Measurements from ENCODE around the gene VMAC. TPM values are rescaled to one million over a fixed set of nuclear protein-coding genes. Genes with fewer than 3 reads are reported as not detected.

Gene VMAC
- total and polyA plus RNA-seq, 2 of the 13 experiments (the other 11 are each of a cell fraction or from before 2014, with no cell fraction given), result 2.4 TPM

- no peak for TF ChIP-seq NFATC3 (CRISPR knock-in tag; IDR thresholded peaks at IDR 0.05)
- no peak for TF ChIP-seq ZFP41 (CRISPR knock-in tag; IDR thresholded peaks at IDR 0.05; ENCODE audit: borderline replicate concordance)
- no peak for TF ChIP-seq ZBTB40 (IDR thresholded peaks at IDR 0.05)
- peak; percentile 19; the same call in 1 of the 2 replicates for TF ChIP-seq ZBTB40 (CRISPR knock-in tag; IDR thresholded peaks at IDR 0.05)
- no peak; the same call in 1 of the 2 replicates for TF ChIP-seq ZNF724P (CRISPR knock-in tag; IDR thresholded peaks at IDR 0.05; ENCODE audit: borderline replicate concordance)
- no peak for TF ChIP-seq ATF3 (CRISPR knock-in tag; IDR thresholded peaks at IDR 0.05)
- TF ChIP-seq RBFOX2 (IDR thresholded peaks at IDR 0.05; ENCODE audit: low read depth, low read length), result peak; percentile 45
- TF ChIP-seq NFIC (IDR thresholded peaks at IDR 0.05; ENCODE audit: low read length), result 0 out of 2 replicates have a peak, but pooled peaks have one; percentile 13
- peak; percentile 67; the same call in 1 of the 2 replicates for TF ChIP-seq ZSCAN25 (CRISPR knock-in tag; IDR thresholded peaks at IDR 0.05)
- TF ChIP-seq STAG1 (CRISPR knock-in tag; IDR thresholded peaks at IDR 0.05), result peak; percentile 28; the same call in 1 of the 2 replicates
- peak; percentile 49; the same call in 1 of the 2 replicates for TF ChIP-seq ATF2 (CRISPR knock-in tag; IDR thresholded peaks at IDR 0.05)
- TF ChIP-seq HNF4G (IDR thresholded peaks at IDR 0.05; ENCODE audit: borderline replicate concordance, low read depth, low read length), result peak; percentile 62; the same call in 1 of the 2 replicates
- TF ChIP-seq HNF4G (CRISPR knock-in tag; IDR thresholded peaks at IDR 0.05; ENCODE audit: borderline replicate concordance, low read depth), result peak; percentile 75; the same call in 1 of the 2 replicates
- TF ChIP-seq WIZ (CRISPR knock-in tag; IDR thresholded peaks at IDR 0.05), result no peak; the same call in 1 of the 2 replicates
- 0 out of 2 replicates have a peak, but pooled peaks have one; percentile 40 for TF ChIP-seq FOXJ3 (CRISPR knock-in tag; IDR thresholded peaks at IDR 0.05; ENCODE audit: borderline replicate concordance)
- no peak for TF ChIP-seq HOMEZ (CRISPR knock-in tag; IDR thresholded peaks at IDR 0.05; ENCODE audit: low read depth)
- TF ChIP-seq SRSF4 (IDR thresholded peaks at IDR 0.05; ENCODE audit: low read depth, low read length, poor library complexity, severe bottlenecking), result no peak
- peak; percentile 83; the same call in 1 of the 2 replicates for TF ChIP-seq ZNF816 (CRISPR knock-in tag; IDR thresholded peaks at IDR 0.05; ENCODE audit: borderline replicate concordance)
These were observed 24.0 kb upstream of the VMAC start (continued) for GRCh38 chr19:5880604-5881078.
